GM18507 (cell line): Measurements from ENCODE around the gene CARM1.

Experiments used
- DNase-seq: peaks from one replicate; pipeline ENCODE4 v3.0.0; 2011; ENCODE audit warnings: low read depth; ENCODE audit not compliant: insufficient read length; ENCODE audit errors: extremely low spot score
- FAIRE-seq: peaks from 2 replicates; lab custom pipeline; 2011; peaks lifted over from hg19 to GRCh38; lab: Jason Lieb, UNC

Gene CARM1

DNA sequence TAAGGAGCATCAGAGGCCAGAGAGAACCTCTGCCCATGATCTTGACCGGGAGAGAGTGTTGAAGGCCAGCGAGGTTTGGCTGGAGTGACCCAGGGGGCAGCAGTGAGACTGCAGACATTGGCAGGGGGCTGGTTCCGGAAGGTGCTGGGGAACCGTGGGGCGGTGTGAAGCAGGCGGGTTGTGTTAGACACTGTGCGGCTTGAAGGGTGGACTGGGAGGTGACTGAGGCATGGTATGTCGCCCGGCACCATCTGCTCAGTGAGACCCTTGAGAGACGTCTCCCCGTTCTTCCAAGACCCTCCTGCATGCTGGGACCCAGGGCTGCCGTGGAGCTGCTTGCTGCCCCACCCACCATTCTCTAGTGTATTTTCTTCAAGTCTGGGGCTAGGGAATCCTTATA, 24.6 kb downstream of the CARM1 start:
- FAIRE-seq: no peak

GRCh38 chr19:10896851-10897526, 25.6 kb downstream of the CARM1 start:
- FAIRE-seq: no peak
- no peak for DNase-seq

More for the DNA sequence above, 24.6 kb downstream of the CARM1 start:
- DNase-seq: no peak

DNA sequence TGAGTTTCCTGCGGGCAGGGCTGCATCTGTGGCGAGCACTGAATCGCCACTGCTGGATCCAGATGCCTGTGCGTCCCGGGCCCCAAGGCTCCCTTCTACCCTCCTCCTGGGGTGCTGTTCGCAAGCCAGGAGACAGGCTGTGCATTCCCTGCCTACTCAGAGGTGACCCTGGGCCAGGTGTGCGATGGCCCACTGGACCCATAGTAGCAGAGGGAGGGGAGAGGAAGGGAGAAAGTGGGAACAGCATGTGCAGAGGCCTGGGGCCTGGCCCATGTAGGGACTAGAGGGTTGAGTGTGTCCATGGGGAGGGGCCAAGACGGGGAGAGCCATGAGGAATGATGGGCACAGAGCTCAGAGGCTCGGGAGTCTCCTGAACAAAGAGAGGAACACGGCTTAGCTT, 27.3 kb downstream of the CARM1 start:
- FAIRE-seq: no peak

DNA sequence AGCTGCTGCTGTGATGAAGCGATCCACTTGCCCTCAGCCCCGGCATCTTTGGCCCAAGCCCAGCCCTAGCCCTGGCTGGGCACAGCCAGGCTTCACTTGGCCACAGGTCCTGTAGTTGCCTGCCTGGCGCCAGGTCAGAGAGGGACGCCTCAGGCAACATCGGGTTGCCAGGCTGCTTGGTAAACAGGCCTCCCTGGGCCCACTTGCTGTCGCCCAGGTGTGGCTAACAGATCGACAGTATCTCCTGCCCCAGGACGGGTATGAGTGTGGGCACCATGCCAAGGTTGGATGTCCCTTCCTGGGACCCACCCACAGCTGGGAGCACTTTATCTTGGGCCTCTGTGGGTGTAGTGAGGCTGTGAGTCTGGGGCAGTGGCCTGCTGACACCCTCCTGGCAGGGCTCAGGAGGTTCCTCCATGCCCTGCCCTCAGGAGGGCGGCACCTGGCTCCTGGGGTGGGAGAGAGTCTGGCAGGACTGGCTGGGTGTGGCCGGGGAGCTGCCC, 27.8 kb downstream of the CARM1 start:
- no peak for DNase-seq
- FAIRE-seq: no peak

More for the DNA sequence above, 27.3 kb downstream of the CARM1 start:
- no peak for DNase-seq

DNA sequence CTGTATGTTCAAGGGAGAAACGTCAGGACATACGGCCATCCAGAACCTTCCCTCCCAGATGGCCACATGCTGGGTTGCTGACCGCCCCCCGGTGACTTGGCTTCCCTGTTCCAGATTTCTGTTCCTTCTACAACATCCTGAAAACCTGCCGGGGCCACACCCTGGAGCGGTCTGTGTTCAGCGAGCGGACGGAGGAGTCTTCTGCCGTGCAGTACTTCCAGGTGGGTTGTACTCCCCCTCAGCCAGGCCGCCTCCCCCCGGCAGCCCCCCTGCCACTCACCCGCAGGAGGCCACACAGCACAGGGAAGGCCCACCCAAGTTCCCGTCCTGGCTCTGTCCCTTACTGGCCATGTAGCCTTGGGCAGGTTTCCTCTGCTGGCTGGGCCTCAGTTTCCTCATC, 36.6 kb downstream of the CARM1 start:
- FAIRE-seq: no peak
- no peak for DNase-seq

DNA sequence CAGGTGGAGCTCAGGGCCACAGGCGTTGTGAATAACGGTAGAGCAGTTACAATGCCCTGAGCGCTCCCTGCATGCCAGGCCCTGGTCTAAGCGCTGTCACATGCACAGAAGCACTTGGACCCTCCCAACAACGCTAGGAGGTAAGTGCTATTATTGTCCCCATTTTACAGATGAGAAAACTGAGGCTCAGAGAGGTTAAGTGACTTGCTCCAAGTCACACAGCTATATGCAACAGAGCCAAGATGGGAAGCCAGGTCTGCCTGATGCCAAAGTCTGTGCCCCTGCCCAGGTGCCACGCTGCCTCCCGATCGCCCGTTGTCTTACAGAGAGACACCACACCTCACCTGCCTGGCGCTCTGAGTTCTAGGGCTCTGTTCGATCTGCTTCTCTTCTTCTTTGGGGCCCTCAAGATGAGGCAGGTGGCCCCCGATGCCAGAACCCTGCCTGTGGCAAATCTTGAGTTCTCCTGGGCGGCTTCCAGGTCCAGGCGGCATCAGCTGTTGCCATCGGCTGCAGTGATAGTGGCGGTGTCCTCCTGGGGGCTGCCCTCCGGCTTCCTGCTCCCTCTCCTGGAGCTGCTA, 37.1 kb downstream of the CARM1 start:
- no peak for DNase-seq
- no peak for FAIRE-seq

DNA sequence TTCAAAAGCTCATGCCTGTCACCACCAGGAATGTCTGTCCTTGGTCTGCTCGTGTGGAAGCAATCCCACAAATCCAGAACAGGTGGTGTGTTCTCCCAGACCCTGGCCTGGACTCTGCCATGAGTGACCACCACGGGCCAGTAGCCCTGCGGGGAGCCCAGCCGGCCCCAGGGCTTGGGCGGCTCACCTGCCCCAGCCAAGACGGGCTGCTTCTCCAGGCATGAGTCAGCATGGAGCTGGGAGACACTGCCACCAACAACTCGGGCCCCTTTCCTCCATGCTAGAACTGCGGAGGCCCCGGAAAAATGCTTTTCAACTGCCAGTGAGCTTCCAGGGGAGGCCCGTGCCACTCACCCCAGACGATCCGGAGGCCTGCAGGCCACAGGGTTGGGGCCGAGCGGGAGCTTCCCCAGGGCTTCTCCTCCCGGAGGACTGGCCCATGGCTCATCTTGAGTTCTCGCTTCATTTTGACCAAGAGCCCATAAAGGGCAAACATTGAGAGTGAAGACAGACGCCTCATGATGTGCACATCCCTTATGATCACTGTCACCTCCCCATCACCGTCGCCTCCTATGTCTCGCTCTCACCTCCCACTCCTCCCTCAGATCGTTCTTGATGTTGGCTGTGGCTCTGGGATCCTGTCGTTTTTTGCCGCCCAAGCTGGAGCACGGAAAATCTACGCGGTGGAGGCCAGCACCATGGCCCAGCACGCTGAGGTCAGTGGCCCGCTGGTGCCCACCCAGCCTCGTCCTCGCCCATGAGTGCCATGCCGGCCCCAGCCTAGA, 40.4 kb downstream of the CARM1 start:
- FAIRE-seq (no peak), DNase-seq (no peak)

- DNase-seq (no peak), FAIRE-seq (no peak)
Measured at GRCh38 chr19:10912619-10913018, 41.3 kb downstream of the CARM1 start.

DNA sequence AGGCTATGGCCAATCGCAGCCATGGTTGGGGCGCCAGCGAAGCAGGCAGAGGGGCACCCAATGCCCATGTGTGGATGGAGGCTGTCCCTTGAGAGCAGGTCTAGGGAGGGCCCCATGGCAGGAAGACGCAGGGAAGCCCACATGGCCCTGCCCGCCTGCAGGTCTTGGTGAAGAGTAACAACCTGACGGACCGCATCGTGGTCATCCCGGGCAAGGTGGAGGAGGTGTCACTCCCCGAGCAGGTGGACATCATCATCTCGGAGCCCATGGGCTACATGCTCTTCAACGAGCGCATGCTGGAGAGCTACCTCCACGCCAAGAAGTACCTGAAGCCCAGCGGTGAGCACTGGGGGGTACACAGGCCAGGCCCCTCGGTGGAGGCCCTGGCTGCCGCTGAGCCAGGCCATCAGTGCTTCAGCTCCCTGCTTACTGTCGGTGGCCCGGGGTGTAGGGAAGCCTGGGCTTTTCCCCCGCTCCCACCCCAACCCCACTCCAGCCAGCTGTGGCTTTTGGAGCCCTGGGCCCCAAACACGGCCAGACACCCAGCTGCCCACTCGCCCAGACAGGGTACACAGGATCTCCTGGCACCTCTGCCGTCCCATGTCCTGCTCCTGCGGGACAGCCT, 42.5 kb downstream of the CARM1 start:
- DNase-seq: no peak
- FAIRE-seq: no peak

DNA sequence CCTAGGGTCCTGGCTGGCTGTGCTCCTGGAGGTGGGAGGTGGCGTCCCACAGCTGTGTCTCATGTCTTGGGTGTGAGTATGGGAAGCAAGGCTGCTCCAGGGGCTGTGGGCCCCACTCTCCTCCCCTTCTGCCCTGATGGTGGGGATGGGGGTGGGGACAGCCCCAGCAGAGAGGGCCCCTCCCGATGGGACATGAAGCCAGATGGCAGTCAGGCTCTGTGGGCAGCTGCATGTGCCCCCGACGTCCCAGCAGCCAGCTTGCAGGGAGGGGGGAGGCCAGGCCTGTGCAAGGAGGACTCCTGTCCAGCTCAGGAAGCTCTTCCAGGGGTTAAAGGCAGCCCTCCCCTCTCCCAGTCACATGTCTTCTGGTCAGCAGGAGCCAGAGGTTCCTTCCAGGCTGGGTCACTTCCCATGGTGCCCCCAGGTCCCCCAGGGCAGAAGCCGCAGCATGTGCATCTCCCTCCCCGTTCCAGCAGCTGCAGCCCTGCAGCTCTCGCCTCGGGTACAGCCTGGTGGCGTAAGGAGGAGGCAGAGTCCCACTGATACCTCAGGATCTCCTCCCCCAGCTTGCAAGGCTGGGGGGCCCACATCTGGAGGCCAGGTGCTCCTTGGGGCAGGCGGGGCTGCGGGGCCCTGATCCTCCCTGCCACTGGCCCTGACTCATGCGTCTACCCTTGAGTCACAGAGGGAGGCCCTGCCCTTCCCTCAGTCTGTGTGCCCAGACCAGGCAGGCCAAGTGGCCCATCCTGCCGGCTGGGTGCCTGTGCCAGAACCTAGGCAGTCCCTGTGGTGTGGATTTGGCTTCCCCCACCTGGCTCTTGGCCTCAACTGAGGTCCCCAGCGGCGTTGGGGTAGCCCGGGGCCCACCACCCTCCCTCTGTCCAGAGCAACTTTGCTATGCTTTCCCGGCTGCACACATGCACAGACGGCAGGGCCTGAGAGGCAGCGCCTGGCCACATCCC, 44.1 kb downstream of the CARM1 start:
- FAIRE-seq (no peak), DNase-seq (no peak)

GRCh38 chr19:10916602-10917001, 45.2 kb downstream of the CARM1 start:
- DNase-seq (no peak), FAIRE-seq (no peak)

GRCh38 chr19:10918359-10918758, 47.0 kb downstream of the CARM1 start:
- no peak for DNase-seq
- no peak for FAIRE-seq

GRCh38 chr19:10919352-10920287, 48.3 kb downstream of the CARM1 start:
- FAIRE-seq (no peak), DNase-seq (no peak)

DNA sequence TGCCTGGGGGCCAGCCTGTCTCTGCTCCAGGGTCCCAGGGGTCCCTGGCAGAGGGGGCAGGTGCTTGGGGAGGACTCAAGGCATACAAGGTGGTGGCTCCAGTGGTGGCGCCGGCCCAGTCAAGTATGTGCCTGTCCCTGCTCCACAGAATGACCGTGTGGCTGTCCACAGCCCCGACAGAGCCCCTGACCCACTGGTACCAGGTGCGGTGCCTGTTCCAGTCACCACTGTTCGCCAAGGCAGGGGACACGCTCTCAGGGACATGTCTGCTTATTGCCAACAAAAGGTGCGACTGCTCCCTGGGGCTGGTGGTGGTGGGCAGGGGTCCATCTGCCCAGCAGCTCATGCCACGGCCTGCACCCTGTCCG, 48.9 kb downstream of the CARM1 start:
- DNase-seq (no peak), FAIRE-seq (no peak)

DNA sequence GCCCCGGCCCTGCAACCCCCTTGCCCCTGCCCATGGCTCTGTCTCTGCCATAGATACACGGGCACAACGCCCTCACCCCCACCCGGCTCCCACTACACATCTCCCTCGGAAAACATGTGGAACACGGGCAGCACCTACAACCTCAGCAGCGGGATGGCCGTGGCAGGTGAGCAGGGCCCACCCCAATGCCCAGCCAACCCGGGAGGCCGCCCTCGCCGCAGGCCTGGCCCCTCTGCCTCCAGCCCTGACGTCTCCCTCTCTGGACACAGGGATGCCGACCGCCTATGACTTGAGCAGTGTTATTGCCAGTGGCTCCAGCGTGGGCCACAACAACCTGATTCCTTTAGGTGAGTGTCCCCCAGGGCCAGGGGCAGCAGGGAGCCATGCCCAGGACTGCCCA, 49.4 kb downstream of the CARM1 start:
- DNase-seq (no peak), FAIRE-seq (no peak)

- no peak for FAIRE-seq
- DNase-seq: no peak
Measured at GRCh38 chr19:10921199-10921909, 50.0 kb downstream of the CARM1 start.

DNA sequence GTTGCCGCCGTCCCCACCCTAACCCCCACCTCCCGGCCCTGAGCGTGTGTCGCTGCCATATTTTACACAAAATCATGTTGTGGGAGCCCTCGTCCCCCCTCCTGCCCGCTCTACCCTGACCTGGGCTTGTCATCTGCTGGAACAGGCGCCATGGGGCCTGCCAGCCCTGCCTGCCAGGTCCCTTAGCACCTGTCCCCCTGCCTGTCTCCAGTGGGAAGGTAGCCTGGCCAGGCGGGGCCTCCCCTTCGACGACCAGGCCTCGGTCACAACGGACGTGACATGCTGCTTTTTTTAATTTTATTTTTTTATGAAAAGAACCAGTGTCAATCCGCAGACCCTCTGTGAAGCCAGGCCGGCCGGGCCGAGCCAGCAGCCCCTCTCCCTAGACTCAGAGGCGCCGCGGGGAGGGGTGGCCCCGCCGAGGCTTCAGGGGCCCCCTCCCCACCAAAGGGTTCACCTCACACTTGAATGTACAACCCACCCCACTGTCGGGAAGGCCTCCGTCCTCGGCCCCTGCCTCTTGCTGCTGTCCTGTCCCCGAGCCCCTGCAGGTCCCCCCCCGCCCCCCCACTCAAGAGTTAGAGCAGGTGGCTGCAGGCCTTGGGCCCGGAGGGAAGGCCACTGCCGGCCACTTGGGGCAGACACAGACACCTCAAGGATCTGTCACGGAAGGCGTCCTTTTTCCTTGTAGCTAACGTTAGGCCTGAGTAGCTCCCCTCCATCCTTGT, 50.7 kb downstream of the CARM1 start:
- DNase-seq (no peak), FAIRE-seq (no peak)
